Germinal center (tissue), 1 donor: ENCODE results near the gene SRSF10.
"Not testable (repeated sequence)": the region's sequence is repeated elsewhere in the genome, so short reads cannot be mapped to it uniquely, and the experiment has no call there.

ENCODE experiments used
- DNase-seq: peaks from one replicate; pipeline ENCODE4 v3.0.0; 2012; ENCODE audit warnings: mixed read lengths, low spot score

The SRSF10 gene

GRCh38 chr1:23997812-23998211 lies 17.7 kb upstream of the SRSF10 start:
- DNase-seq: no peak

GRCh38 chr1:23996700-23997229 lies 16.6 kb upstream of the SRSF10 start:
- no peak for DNase-seq

- no peak for DNase-seq
Observed at GRCh38 chr1:23995431-23995837, 15.3 kb upstream of the SRSF10 start.

GRCh38 chr1:23992011-23992410 lies 11.9 kb upstream of the SRSF10 start:
- not testable (repeated sequence) for DNase-seq

GRCh38 chr1:23989263-23989662 lies 9.1 kb upstream of the SRSF10 start:
- DNase-seq: no peak

GRCh38 chr1:23987038-23987437 lies 6.9 kb upstream of the SRSF10 start:
- not testable (repeated sequence) for DNase-seq

GRCh38 chr1:23984417-23985186 lies 4.5 kb upstream of the SRSF10 start:
- DNase-seq: no peak

- DNase-seq: peak; percentile 45
Observed at GRCh38 chr1:23980728-23981070, 572 bp upstream of the SRSF10 start.

- no peak for DNase-seq
Observed at GRCh38 chr1:23979387-23979880, 693 bp downstream of the SRSF10 start.

GRCh38 chr1:23978805-23979204 lies 1.3 kb downstream of the SRSF10 start:
- no peak for DNase-seq

GRCh38 chr1:23977854-23978191 lies 2.3 kb downstream of the SRSF10 start:
- no peak for DNase-seq

- no peak for DNase-seq
Observed at GRCh38 chr1:23977187-23977853, 2.8 kb downstream of the SRSF10 start.

- DNase-seq: no peak
Observed at GRCh38 chr1:23967871-23968270, 12.3 kb downstream of the SRSF10 start.

- no peak for DNase-seq
Observed at GRCh38 chr1:23966973-23967493, 13.1 kb downstream of the SRSF10 start.

- DNase-seq: no peak
Observed at GRCh38 chr1:23964790-23965740, 15.1 kb downstream of the SRSF10 start.

GRCh38 chr1:23964235-23964668 lies 15.9 kb downstream of the SRSF10 start:
- DNase-seq: no peak

- no peak for DNase-seq
Observed at GRCh38 chr1:23963617-23964234, 16.4 kb downstream of the SRSF10 start.

GRCh38 chr1:23960291-23961020 lies 19.7 kb downstream of the SRSF10 start:
- no peak for DNase-seq

- DNase-seq: peak; percentile 99
Observed at GRCh38 chr1:23959461-23960290, 20.5 kb downstream of the SRSF10 start, which contains the start of gene PNRC2. Gene PNRC2, plus strand, starts transcription at chr1:23959828. Its CDS starts 1,630 bp downstream, at chr1:23961458.
